CMK (cell line): ENCODE results near the gene CENPC.
A peak's percentile ranks its signal among the peaks of the same experiment; 100 is the strongest.

Source experiments
- DNase-seq: peaks from one replicate; pipeline ENCODE4 v3.0.0-alpha.2; 2010; ENCODE audit warnings: low read depth

The CENPC gene

GRCh38 chr4:67545199-67546003 is at the start of gene CENPC:
Gene CENPC (minus strand): TSS chr4:67545503. CDS start chr4:67545355, 148 bp downstream.
- peak; percentile 92 for DNase-seq

- DNase-seq: no peak
These were observed 48.5 kb upstream of the CENPC start for GRCh38 chr4:67593741-67594175.

GRCh38 chr4:67587156-67587555 is 41.9 kb upstream of the CENPC start:
- DNase-seq: no peak

GRCh38 chr4:67584496-67584895 is 39.2 kb upstream of the CENPC start:
- DNase-seq: no peak

- no peak for DNase-seq
These were observed 36.6 kb upstream of the CENPC start for GRCh38 chr4:67581913-67582312.

- DNase-seq: no peak
These were observed 36.0 kb upstream of the CENPC start for GRCh38 chr4:67581208-67581857.

- no peak for DNase-seq
These were observed 35.3 kb upstream of the CENPC start for GRCh38 chr4:67580577-67580976.

GRCh38 chr4:67576538-67576937 is 31.2 kb upstream of the CENPC start:
- DNase-seq: no peak

GRCh38 chr4:67576059-67576466 is 30.8 kb upstream of the CENPC start:
- no peak for DNase-seq

- no peak for DNase-seq
These were observed 30.1 kb upstream of the CENPC start for GRCh38 chr4:67575232-67576058.

GRCh38 chr4:67573193-67573592 is 27.9 kb upstream of the CENPC start:
- DNase-seq: no peak

- DNase-seq: no peak
These were observed 26.7 kb upstream of the CENPC start for GRCh38 chr4:67571975-67572374.

GRCh38 chr4:67570537-67570936 is 25.2 kb upstream of the CENPC start:
- DNase-seq: no peak

GRCh38 chr4:67568820-67569219 is 23.5 kb upstream of the CENPC start:
- no peak for DNase-seq

GRCh38 chr4:67566335-67566734 is 21.0 kb upstream of the CENPC start:
- no peak for DNase-seq

GRCh38 chr4:67565284-67565683 is 20.0 kb upstream of the CENPC start:
- no peak for DNase-seq

- DNase-seq: no peak
These were observed 13.2 kb upstream of the CENPC start, which contains the start of gene STAP1 for GRCh38 chr4:67558493-67558892. Gene STAP1 (plus strand): TSS chr4:67558727. CDS start chr4:67558810, 83 bp downstream.

GRCh38 chr4:67556436-67556835 is 11.1 kb upstream of the CENPC start:
- DNase-seq: no peak

- no peak for DNase-seq
These were observed 10.1 kb upstream of the CENPC start for GRCh38 chr4:67555447-67555846.

- DNase-seq: no peak
These were observed 8.8 kb upstream of the CENPC start for GRCh38 chr4:67554096-67554495.

- DNase-seq: peak; percentile 49
These were observed 7.0 kb upstream of the CENPC start for GRCh38 chr4:67552146-67552792.

GRCh38 chr4:67550857-67551256 is 5.6 kb upstream of the CENPC start:
- DNase-seq: no peak
